ENCODE measurements around the gene GPAM.
"Not testable (repeated sequence)": the region's sequence is repeated elsewhere in the genome, so short reads cannot be mapped to it uniquely, and the experiment has no call there.

Gene GPAM

GRCh38 chr10:112131346-112131745, 52.2 kb downstream of the GPAM start:
- H3K4me1 ChIP-seq (ENCODE audit: control insufficient read depth in 5 of 5, insufficient read depth in 5 of 5, low read length in 5 of 5): no peaks in the 10 kb centered on the region

DNA sequence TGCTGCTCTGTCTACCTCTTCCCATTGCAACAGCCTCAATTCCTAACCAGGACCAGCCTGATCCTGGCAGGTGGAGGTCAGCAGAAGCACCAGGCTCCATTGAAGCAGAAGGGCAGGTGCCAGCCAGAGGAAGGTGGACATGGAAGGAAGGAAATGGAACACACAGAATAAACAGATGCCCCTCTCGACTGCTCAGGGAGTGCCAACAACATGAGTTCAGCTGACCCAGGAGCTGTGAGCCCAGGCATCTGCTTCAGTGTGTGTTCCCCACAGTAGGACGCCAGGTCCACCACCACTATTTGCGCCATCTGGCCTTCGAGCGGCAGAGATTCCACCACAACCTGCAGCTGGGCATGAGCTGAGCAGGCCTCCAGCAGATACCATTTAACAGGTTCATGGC, 56.7 kb downstream of the GPAM start:
- Histone ChIP-seq H3K4me3 (ENCODE audit: low read depth in 1 of 5, low read length in 5 of 5) (no peak overlapping the region), H3K9ac (ENCODE audit: low read length in 5 of 5) (no peak overlapping the region), H3K27me3 (ENCODE audit: control insufficient read depth in 5 of 5, insufficient read depth in 4 of 5, low read length in 5 of 5) (no peaks in the 10 kb centered on the region), H3K36me3 (ENCODE audit: control insufficient read depth in 5 of 5, insufficient read depth in 5 of 5, low read length in 5 of 5) (no peaks in the 10 kb centered on the region), H3K27ac (ENCODE audit: low read depth, low read length) (no peak overlapping the region), H3K9me3 (ENCODE audit: control insufficient read depth in 5 of 5, low read length in 5 of 5) (no peaks in the 10 kb centered on the region), H3K4me1 (ENCODE audit: control insufficient read depth in 5 of 5, insufficient read depth in 5 of 5, low read length in 5 of 5) (peaks cover 0 to 4% (median 0%) of the 10 kb centered on the region in 5 donors)

More at GRCh38 chr10:112131346-112131745, 52.2 kb downstream of the GPAM start:
- H3K27ac ChIP-seq (ENCODE audit: low read depth, low read length): peak overlapping the region; percentile 7
- no peaks in the 10 kb centered on the region for H3K27me3 ChIP-seq (ENCODE audit: control insufficient read depth in 5 of 5, insufficient read depth in 4 of 5, low read length in 5 of 5)
- no peak overlapping the region for H3K4me3 ChIP-seq (ENCODE audit: low read depth in 1 of 5, low read length in 5 of 5)
- peaks cover 0 to 30% (median 2%) of the 10 kb centered on the region in 5 donors for H3K36me3 ChIP-seq (ENCODE audit: control insufficient read depth in 5 of 5, insufficient read depth in 5 of 5, low read length in 5 of 5)
- no peaks in the 10 kb centered on the region for H3K9me3 ChIP-seq (ENCODE audit: control insufficient read depth in 5 of 5, low read length in 5 of 5)
- H3K9ac ChIP-seq (ENCODE audit: low read length in 5 of 5): no peak overlapping the region

GRCh38 chr10:112126172-112126571, 57.4 kb downstream of the GPAM start:
- Histone ChIP-seq H3K4me3 (ENCODE audit: low read depth in 1 of 5, low read length in 5 of 5) (no peak overlapping the region), H3K4me1 (ENCODE audit: control insufficient read depth in 5 of 5, insufficient read depth in 5 of 5, low read length in 5 of 5) (peaks cover 0 to 6% (median 0%) of the 10 kb centered on the region in 5 donors), H3K9me3 (ENCODE audit: control insufficient read depth in 5 of 5, low read length in 5 of 5) (no peaks in the 10 kb centered on the region), H3K27ac (ENCODE audit: low read depth, low read length) (no peak overlapping the region), H3K36me3 (ENCODE audit: control insufficient read depth in 5 of 5, insufficient read depth in 5 of 5, low read length in 5 of 5) (no peaks in the 10 kb centered on the region), H3K27me3 (ENCODE audit: control insufficient read depth in 5 of 5, insufficient read depth in 4 of 5, low read length in 5 of 5) (no peaks in the 10 kb centered on the region), H3K9ac (ENCODE audit: low read length in 5 of 5) (no peak overlapping the region)

GRCh38 chr10:112124866-112125265, 58.7 kb downstream of the GPAM start:
- Histone ChIP-seq H3K36me3 (ENCODE audit: control insufficient read depth in 5 of 5, insufficient read depth in 5 of 5, low read length in 5 of 5) (no peaks in the 10 kb centered on the region), H3K4me1 (ENCODE audit: control insufficient read depth in 5 of 5, insufficient read depth in 5 of 5, low read length in 5 of 5) (peaks cover 0 to 6% (median 0%) of the 10 kb centered on the region in 5 donors), H3K27ac (ENCODE audit: low read depth, low read length) (no peak overlapping the region), H3K9ac (ENCODE audit: low read length in 5 of 5) (no peak overlapping the region), H3K9me3 (ENCODE audit: control insufficient read depth in 5 of 5, low read length in 5 of 5) (no peaks in the 10 kb centered on the region), H3K27me3 (ENCODE audit: control insufficient read depth in 5 of 5, insufficient read depth in 4 of 5, low read length in 5 of 5) (no peaks in the 10 kb centered on the region), H3K4me3 (ENCODE audit: low read depth in 1 of 5, low read length in 5 of 5) (no peak overlapping the region)

DNA sequence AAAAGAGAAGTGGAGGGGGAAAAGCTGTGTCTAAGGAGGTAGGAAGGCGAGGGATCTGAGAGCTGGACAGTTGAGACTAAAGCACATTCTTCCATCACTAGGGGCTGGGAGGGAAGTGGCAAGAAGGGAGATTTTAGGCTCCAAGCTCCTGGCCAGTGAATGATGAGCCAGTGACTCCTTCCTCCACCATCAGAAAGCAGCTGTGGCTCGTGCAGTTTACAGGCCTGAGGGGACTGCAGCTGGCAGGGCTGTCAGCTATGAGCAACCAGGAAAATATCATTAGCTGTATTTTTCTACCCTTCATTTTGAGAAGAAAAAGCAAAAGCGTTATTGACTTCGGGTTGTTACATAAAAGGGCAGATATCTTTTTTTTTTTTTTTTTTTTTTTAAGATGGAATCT, 60.7 kb downstream of the GPAM start:
- Histone ChIP-seq H3K27ac (ENCODE audit: low read depth, low read length) (peak overlapping the region; percentile 9), H3K4me1 (ENCODE audit: control insufficient read depth in 5 of 5, insufficient read depth in 5 of 5, low read length in 5 of 5) (peaks cover 0 to 6% (median 0%) of the 10 kb centered on the region in 5 donors), H3K27me3 (ENCODE audit: control insufficient read depth in 5 of 5, insufficient read depth in 4 of 5, low read length in 5 of 5) (no peaks in the 10 kb centered on the region)

GRCh38 chr10:112120491-112120890, 63.1 kb downstream of the GPAM start:
- Histone ChIP-seq H3K4me1 (ENCODE audit: control insufficient read depth in 5 of 5, insufficient read depth in 5 of 5, low read length in 5 of 5) (peaks cover 0 to 6% (median 0%) of the 10 kb centered on the region in 5 donors), H3K27me3 (ENCODE audit: control insufficient read depth in 5 of 5, insufficient read depth in 4 of 5, low read length in 5 of 5) (no peaks in the 10 kb centered on the region), H3K36me3 (ENCODE audit: control insufficient read depth in 5 of 5, insufficient read depth in 5 of 5, low read length in 5 of 5) (no peaks in the 10 kb centered on the region), H3K9ac (ENCODE audit: low read length in 5 of 5) (no peak overlapping the region), H3K4me3 (ENCODE audit: low read depth in 1 of 5, low read length in 5 of 5) (no peak overlapping the region), H3K27ac (ENCODE audit: low read depth, low read length) (no peak overlapping the region), H3K9me3 (ENCODE audit: control insufficient read depth in 5 of 5, low read length in 5 of 5) (no peaks in the 10 kb centered on the region)

More for the DNA sequence above, 60.7 kb downstream of the GPAM start:
- H3K36me3 ChIP-seq (ENCODE audit: control insufficient read depth in 5 of 5, insufficient read depth in 5 of 5, low read length in 5 of 5): no peaks in the 10 kb centered on the region
- no peaks in the 10 kb centered on the region for H3K9me3 ChIP-seq (ENCODE audit: control insufficient read depth in 5 of 5, low read length in 5 of 5)
- H3K9ac ChIP-seq (ENCODE audit: low read length in 5 of 5): no peak overlapping the region
- no peak overlapping the region for H3K4me3 ChIP-seq (ENCODE audit: low read depth in 1 of 5, low read length in 5 of 5)

DNA sequence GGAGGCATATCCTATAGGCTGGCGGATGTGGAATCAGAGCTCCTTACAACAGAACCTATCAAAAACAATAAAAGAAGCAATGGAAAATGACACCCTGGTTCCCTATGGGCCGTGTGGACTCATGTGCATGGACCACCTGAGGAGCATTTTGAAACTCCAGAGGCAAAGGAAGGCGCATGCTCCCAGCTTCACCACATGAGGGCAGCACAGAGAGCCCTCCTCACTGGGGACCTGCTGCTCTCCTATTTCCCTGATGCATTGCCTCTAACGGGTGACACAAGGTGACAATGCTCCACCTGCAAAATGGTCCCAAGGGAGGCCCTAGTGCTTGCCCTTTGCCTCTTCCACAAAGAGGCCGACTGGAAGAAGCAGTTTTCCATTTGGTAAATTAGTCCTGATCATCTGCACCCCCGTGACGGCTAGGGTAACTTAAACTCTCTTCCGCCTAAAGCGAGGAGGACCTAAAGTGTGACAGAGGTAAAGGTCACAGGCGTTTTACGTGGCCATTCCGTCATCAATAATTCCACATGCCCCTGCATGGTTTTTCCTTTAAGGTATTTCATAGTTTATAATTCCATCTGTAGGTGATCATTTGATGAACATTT, 67.7 kb downstream of the GPAM start:
- H3K27ac ChIP-seq (ENCODE audit: low read depth, low read length): no peak overlapping the region
- no peaks in the 10 kb centered on the region for H3K9me3 ChIP-seq (ENCODE audit: control insufficient read depth in 5 of 5, low read length in 5 of 5)
- no peak overlapping the region for H3K4me3 ChIP-seq (ENCODE audit: low read depth in 1 of 5, low read length in 5 of 5)
- H3K9ac ChIP-seq (ENCODE audit: low read length in 5 of 5): no peak overlapping the region
- H3K27me3 ChIP-seq (ENCODE audit: control insufficient read depth in 5 of 5, insufficient read depth in 4 of 5, low read length in 5 of 5): no peaks in the 10 kb centered on the region
- no peaks in the 10 kb centered on the region for H3K4me1 ChIP-seq (ENCODE audit: control insufficient read depth in 5 of 5, insufficient read depth in 5 of 5, low read length in 5 of 5)
- peaks cover 0 to 6% (median 0%) of the 10 kb centered on the region in 5 donors for H3K36me3 ChIP-seq (ENCODE audit: control insufficient read depth in 5 of 5, insufficient read depth in 5 of 5, low read length in 5 of 5)

GRCh38 chr10:112109779-112110178, 73.8 kb downstream of the GPAM start:
- H3K36me3 ChIP-seq (ENCODE audit: control insufficient read depth in 5 of 5, insufficient read depth in 5 of 5, low read length in 5 of 5); H3K4me1 ChIP-seq (ENCODE audit: control insufficient read depth in 5 of 5, insufficient read depth in 5 of 5, low read length in 5 of 5); H3K9me3 ChIP-seq (ENCODE audit: control insufficient read depth in 5 of 5, low read length in 5 of 5); H3K4me3 ChIP-seq (ENCODE audit: low read depth in 1 of 5, low read length in 5 of 5); H3K27ac ChIP-seq (ENCODE audit: low read depth, low read length); H3K27me3 ChIP-seq (ENCODE audit: control insufficient read depth in 5 of 5, insufficient read depth in 4 of 5, low read length in 5 of 5); H3K9ac ChIP-seq (ENCODE audit: low read length in 5 of 5): not testable (repeated sequence)
